H9 (cell line): ENCODE results near the gene CYP2J2. TPM values are rescaled to one million over a fixed set of nuclear protein-coding genes. Genes with fewer than 3 reads are reported as not detected.
"Not testable (repeated sequence)": the region's sequence is repeated elsewhere in the genome, so short reads cannot be mapped to it uniquely, and the experiment has no call there.

Experiments
- DNase-seq: peaks from one replicate; pipeline ENCODE4 v3.0.0-alpha.2; 2017
- H2AFZ ChIP-seq: one replicate; pipeline ENCODE4 v1.6.1; 2013; ENCODE audit warnings: mild to moderate bottlenecking, low read length, control low read depth, moderate library complexity
- H2AK5ac ChIP-seq: 2 replicates; pipeline ENCODE4 v1.6.1; 2013; ENCODE audit warnings: low read length, control low read depth, mixed read lengths; ENCODE audit not compliant: insufficient read length
- H2BK120ac ChIP-seq: one replicate; pipeline ENCODE4 v1.6.1; 2013; ENCODE audit warnings: low read depth, mild to moderate bottlenecking, low read length, control low read depth, inconsistent platforms; ENCODE audit not compliant: poor library complexity, severe bottlenecking
- H2BK12ac ChIP-seq: 2 replicates; pipeline ENCODE4 v1.6.1; 2013; ENCODE audit warnings: low read length, control low read depth, mixed read lengths, low read depth; ENCODE audit not compliant: insufficient read length
- H2BK15ac ChIP-seq: 2 replicates; pipeline ENCODE4 v1.6.1; 2013; ENCODE audit warnings: low read depth, low read length, control low read depth
- H2BK20ac ChIP-seq: one replicate; pipeline ENCODE4 v1.6.1; 2013; ENCODE audit warnings: low read depth, mild to moderate bottlenecking, low read length, control low read depth, inconsistent platforms; ENCODE audit not compliant: poor library complexity, severe bottlenecking
- H2BK5ac ChIP-seq: 2 replicates; pipeline ENCODE4 v1.6.1; 2013; ENCODE audit warnings: low read length, control low read depth, mixed read lengths; ENCODE audit not compliant: insufficient read length
- H3K14ac ChIP-seq: 2 replicates; pipeline ENCODE4 v1.6.1; 2013; ENCODE audit warnings: low read length, control low read depth; ENCODE audit not compliant: insufficient read depth
- H3K18ac ChIP-seq: 2 replicates; pipeline ENCODE4 v1.6.1; 2013; ENCODE audit warnings: low read depth, mild to moderate bottlenecking, mixed read lengths, low read length, control low read depth; ENCODE audit not compliant: insufficient read length
- H3K23ac ChIP-seq: 2 replicates; pipeline ENCODE4 v1.6.1; 2013; ENCODE audit warnings: low read length, control low read depth, mixed read lengths, low read depth; ENCODE audit not compliant: insufficient read length
- H3K23me2 ChIP-seq: 2 replicates; pipeline ENCODE4 v1.6.1; 2013; ENCODE audit warnings: low read depth, mild to moderate bottlenecking, mixed read lengths, low read length, control low read depth; ENCODE audit not compliant: insufficient read length, poor library complexity, severe bottlenecking
- H3K27ac ChIP-seq: 2 replicates; pipeline ENCODE4 v1.5.1; 2013; ENCODE audit warnings: low read length, control low read depth, mixed read lengths, low read depth; ENCODE audit not compliant: insufficient read length
- H3K27me3 ChIP-seq: 2 replicates; pipeline ENCODE4 v1.6.1; 2013; ENCODE audit warnings: low read length, control low read depth, inconsistent platforms; ENCODE audit not compliant: insufficient read depth
- H3K4ac ChIP-seq: 2 replicates; pipeline ENCODE4 v1.6.1; 2013; ENCODE audit warnings: low read depth, mild to moderate bottlenecking, control low read depth, inconsistent platforms, low read length, moderate library complexity
- H3K4me1 ChIP-seq: 2 replicates; pipeline ENCODE4 v1.6.1; 2013; ENCODE audit warnings: low read length, control low read depth, inconsistent platforms; ENCODE audit not compliant: insufficient read depth
- H3K4me2 ChIP-seq: 2 replicates; pipeline ENCODE4 v1.6.1; 2013; ENCODE audit warnings: low read length, control low read depth, mixed read lengths; ENCODE audit not compliant: insufficient read length, insufficient read depth
- H3K56ac ChIP-seq: 2 replicates; pipeline ENCODE4 v1.6.1; 2013; ENCODE audit warnings: low read depth, mild to moderate bottlenecking, mixed read lengths, low read length, control low read depth; ENCODE audit not compliant: insufficient read length
- H3K79me1 ChIP-seq: 2 replicates; pipeline ENCODE4 v1.6.1; 2013; ENCODE audit warnings: low read depth, mild to moderate bottlenecking, moderate library complexity, low read length, control low read depth, inconsistent platforms; ENCODE audit not compliant: insufficient read depth, poor library complexity, severe bottlenecking
- H3K79me2 ChIP-seq: 2 replicates; pipeline ENCODE4 v1.6.1; 2013; ENCODE audit warnings: low read length, control low read depth, inconsistent platforms; ENCODE audit not compliant: insufficient read depth
- H3K9ac ChIP-seq: 2 replicates; pipeline ENCODE4 v1.6.1; 2013; ENCODE audit warnings: low read length, control low read depth, mixed read lengths; ENCODE audit not compliant: insufficient read length; ENCODE audit errors: extremely low read depth
- H3K9me3 ChIP-seq: one replicate; pipeline ENCODE4 v1.6.1; 2013; ENCODE audit warnings: low read depth, low read length, inconsistent platforms; ENCODE audit not compliant: control insufficient read depth
- H3T11ph ChIP-seq: one replicate; pipeline ENCODE4 v1.6.1; 2013; ENCODE audit warnings: mild to moderate bottlenecking, low read length, control low read depth, inconsistent platforms
- H4K20me1 ChIP-seq: one replicate; pipeline ENCODE4 v1.6.1; 2013; ENCODE audit not compliant: control insufficient read depth, insufficient read length, insufficient read depth
- H4K5ac ChIP-seq: 2 replicates; pipeline ENCODE4 v1.6.1; 2013; ENCODE audit warnings: low read depth, mild to moderate bottlenecking, mixed read lengths, low read length, control low read depth; ENCODE audit not compliant: insufficient read length
- H4K8ac ChIP-seq: replicated peaks from 2 replicates; pipeline ENCODE4 v1.6.1; 2013; ENCODE audit warnings: low read length, control low read depth, mixed read lengths, low read depth; ENCODE audit not compliant: insufficient read length
- H4K91ac ChIP-seq: 2 replicates; pipeline ENCODE4 v1.6.1; 2013; ENCODE audit warnings: low read depth, mild to moderate bottlenecking, moderate library complexity, mixed read lengths, low read length, control low read depth; ENCODE audit not compliant: insufficient read length
- H3K27ac Mint-ChIP-seq, 3 experiments: 2 replicates in 2 of 3; 3 replicates in 1 of 3; pipeline ENCODE4 v1.8.0; 2020 to 2021; ENCODE audit warnings: mixed read lengths in 3 of 3, mild to moderate bottlenecking in 1 of 3, moderate library complexity in 1 of 3
- H3K27me3 Mint-ChIP-seq: 2 replicates; pipeline ENCODE4 v1.8.0; 2021; ENCODE audit warnings: low read depth, mild to moderate bottlenecking, moderate library complexity, mixed read lengths
- H3K36me3 Mint-ChIP-seq, 3 experiments: 2 replicates in 2 of 3; 3 replicates in 1 of 3; pipeline ENCODE4 v1.8.0; 2020 to 2021; ENCODE audit warnings: low read depth in 3 of 3, mixed read lengths in 3 of 3; ENCODE audit not compliant: insufficient read depth in 1 of 3
- H3K4me1 Mint-ChIP-seq, 2 experiments: 2 replicates each; pipeline ENCODE4 v1.8.0; 2020; ENCODE audit warnings: mixed read lengths in 2 of 2
- H3K4me3 Mint-ChIP-seq, 2 experiments: 2 replicates in 1 of 2; 3 replicates in 1 of 2; pipeline ENCODE4 v1.8.0; 2020 to 2021; ENCODE audit warnings: mild to moderate bottlenecking in 2 of 2, mixed read lengths in 2 of 2, moderate library complexity in 1 of 2
- H3K9me3 Mint-ChIP-seq, 2 experiments: 2 replicates in 1 of 2; 3 replicates in 1 of 2; pipeline ENCODE4 v1.8.0; 2020; ENCODE audit warnings: mild to moderate bottlenecking in 2 of 2, mixed read lengths in 2 of 2, moderate library complexity in 1 of 2
- WGBS: extraction: QIAGEN DNeasy Blood & Tissue Kit; methylation state at CpG from one replicate; pipeline ENCODE4 v1.1.7; 2013; ENCODE audit warnings: missing lambda C conversion rate, low lambda C conversion rate, mixed read lengths; ENCODE audit not compliant: insufficient read length; ENCODE audit errors: extremely low coverage; 5-methylcytosine and 5-hydroxymethylcytosine counted together
- total RNA-seq: library from RNA; stranded (reverse); gene quantifications from 2 replicates; pipeline ENCODE4 v1.2.1, GENCODE V29; 2021
- TF ChIP-seq, protein P1 (sequence below): fragments of 200-600 bp; sonication (generic); conservative IDR thresholded peaks from 3 replicates; pipeline ENCODE4 v1.8.0; 2021; ENCODE audit warnings: antibody characterized with exemption, mild to moderate bottlenecking

CYP2J2 gene
- total RNA-seq, 1 experiment from 2014 or later = 0.57 TPM

DNA sequence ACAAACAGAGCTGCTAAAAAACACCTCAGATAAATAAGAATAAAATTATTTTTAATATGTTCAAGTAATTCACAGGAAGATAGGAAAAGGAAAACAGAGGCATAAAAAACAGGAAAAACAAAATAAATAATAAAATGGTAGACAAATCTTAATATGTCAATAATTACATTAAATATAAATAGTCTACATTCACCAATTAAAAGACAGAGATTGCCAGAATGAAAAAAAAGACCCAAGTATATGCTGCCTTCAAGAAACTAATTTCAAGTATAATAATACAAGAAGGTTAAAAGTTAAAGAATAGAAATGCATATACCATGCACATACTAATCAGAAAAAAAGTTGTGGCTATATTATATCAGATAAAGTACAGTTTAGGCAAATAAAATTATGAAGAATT, 1.9 kb downstream of the CYP2J2 start:
- Histone ChIP-seq H4K8ac (no peak overlapping the region), H4K20me1 (no peaks in the 10 kb centered on the region), H3K56ac (no peak overlapping the region), H2BK120ac (no peak overlapping the region), H3K4me2 (no peak overlapping the region), H2BK20ac (no peak overlapping the region), H3K14ac (no peak overlapping the region), H3K23me2 (peaks cover 5% of the 10 kb centered on the region), H4K5ac (no peak overlapping the region), H3K9ac (no peak overlapping the region), H2BK15ac (no peak overlapping the region), H3K79me1 (no peaks in the 10 kb centered on the region), H3K4me1 (no peaks in the 10 kb centered on the region), H3K23ac (no peak overlapping the region), H3T11ph (no peak overlapping the region), H3K4ac (no peak overlapping the region), H2BK5ac (no peak overlapping the region), H3K79me2 (no peaks in the 10 kb centered on the region), H2AFZ (no peak overlapping the region), H3K9me3 (no peaks in the 10 kb centered on the region), H2AK5ac (no peak overlapping the region), H3K27me3 (no peaks in the 10 kb centered on the region; the same call in 1 of the 2 replicates), H2BK12ac (no peak overlapping the region), H3K27ac (no peak overlapping the region), H3K18ac (no peak overlapping the region), H4K91ac (no peak overlapping the region)
- TF ChIP-seq, protein P1, sequence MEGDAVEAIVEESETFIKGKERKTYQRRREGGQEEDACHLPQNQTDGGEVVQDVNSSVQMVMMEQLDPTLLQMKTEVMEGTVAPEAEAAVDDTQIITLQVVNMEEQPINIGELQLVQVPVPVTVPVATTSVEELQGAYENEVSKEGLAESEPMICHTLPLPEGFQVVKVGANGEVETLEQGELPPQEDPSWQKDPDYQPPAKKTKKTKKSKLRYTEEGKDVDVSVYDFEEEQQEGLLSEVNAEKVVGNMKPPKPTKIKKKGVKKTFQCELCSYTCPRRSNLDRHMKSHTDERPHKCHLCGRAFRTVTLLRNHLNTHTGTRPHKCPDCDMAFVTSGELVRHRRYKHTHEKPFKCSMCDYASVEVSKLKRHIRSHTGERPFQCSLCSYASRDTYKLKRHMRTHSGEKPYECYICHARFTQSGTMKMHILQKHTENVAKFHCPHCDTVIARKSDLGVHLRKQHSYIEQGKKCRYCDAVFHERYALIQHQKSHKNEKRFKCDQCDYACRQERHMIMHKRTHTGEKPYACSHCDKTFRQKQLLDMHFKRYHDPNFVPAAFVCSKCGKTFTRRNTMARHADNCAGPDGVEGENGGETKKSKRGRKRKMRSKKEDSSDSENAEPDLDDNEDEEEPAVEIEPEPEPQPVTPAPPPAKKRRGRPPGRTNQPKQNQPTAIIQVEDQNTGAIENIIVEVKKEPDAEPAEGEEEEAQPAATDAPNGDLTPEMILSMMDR = no peak
- H3K4me1 Mint-ChIP-seq = peaks cover 10% of the 10 kb centered on the region in 2 experiments; a peak in 3 of 4 replicates
- H3K27me3 Mint-ChIP-seq = peaks cover 60% of the 10 kb centered on the region
- no peak for DNase-seq
- peaks cover 3 to 6% of the 10 kb centered on the region in 2 experiments; a peak in 4 of 5 replicates for H3K9me3 Mint-ChIP-seq
- H3K36me3 Mint-ChIP-seq = no peaks in the 10 kb centered on the region
- no peak overlapping the region for H3K27ac Mint-ChIP-seq
- H3K4me3 Mint-ChIP-seq = no peak overlapping the region

DNA sequence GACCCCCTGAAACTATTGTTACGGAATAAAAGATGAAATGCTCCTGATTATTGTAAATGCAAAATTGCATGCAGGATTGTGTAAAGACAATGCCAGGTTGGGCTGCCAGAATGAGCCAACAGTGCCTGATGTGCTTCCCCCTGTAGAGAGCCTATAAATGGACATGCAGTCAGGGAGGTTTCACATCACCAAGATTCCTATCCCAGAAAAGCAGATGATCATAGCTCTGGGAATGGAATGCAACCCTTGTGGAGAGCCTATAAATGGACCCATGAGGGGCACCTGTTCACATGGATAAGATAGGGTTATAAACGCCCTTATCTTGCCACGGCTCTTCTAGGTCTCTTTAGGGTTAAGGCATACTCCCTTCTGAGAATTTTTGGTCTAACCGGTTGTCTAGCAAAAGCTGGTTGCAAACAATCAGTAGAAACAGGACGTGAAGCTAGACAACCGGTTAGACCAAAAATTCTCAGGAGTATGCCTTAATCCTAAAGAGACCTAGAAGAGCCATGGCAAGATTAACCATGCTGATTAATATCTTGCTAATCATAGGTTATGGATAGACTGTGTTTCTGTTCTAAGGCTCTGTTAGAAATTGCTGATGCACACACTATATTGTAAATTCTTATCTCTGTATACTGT, 5.2 kb downstream of the CYP2J2 start:
- not testable (repeated sequence) for H3K4me3 Mint-ChIP-seq, H3K4me1 Mint-ChIP-seq, H3K4me1 ChIP-seq, H3K18ac ChIP-seq, H2BK20ac ChIP-seq, H4K5ac ChIP-seq, H3K9ac ChIP-seq, H3T11ph ChIP-seq, H3K23me2 ChIP-seq, H3K79me2 ChIP-seq, H3K4ac ChIP-seq, H4K20me1 ChIP-seq, H3K27ac Mint-ChIP-seq, H4K91ac ChIP-seq, H3K27me3 ChIP-seq, H3K79me1 ChIP-seq, H3K4me2 ChIP-seq, H3K23ac ChIP-seq, H2BK15ac ChIP-seq, H2AFZ ChIP-seq, H3K9me3 Mint-ChIP-seq, H3K14ac ChIP-seq, H2BK12ac ChIP-seq, H3K56ac ChIP-seq, H2BK120ac ChIP-seq, DNase-seq, H3K27ac ChIP-seq, H4K8ac ChIP-seq, H3K36me3 Mint-ChIP-seq, H2AK5ac ChIP-seq, H2BK5ac ChIP-seq, H3K9me3 ChIP-seq
- peaks cover 30% of the 10 kb centered on the region for H3K27me3 Mint-ChIP-seq
- no CpG with 5 or more reads among the region's 6 CpGs for WGBS
